Tibial nerve (tissue), 4 donors: ENCODE results near the gene THSD7B. TPM values are rescaled to one million over a fixed set of nuclear protein-coding genes. Genes with fewer than 3 reads are reported as not detected.

ENCODE experiments used
- DNase-seq, 2 donors: peaks; one replicate each; pipeline ENCODE4 v3.0.0-alpha.2; 2019; ENCODE audit warnings: low spot score in 2 of 2
- H3K27ac ChIP-seq, 4 donors: fragments of 200-600 bp; sonication (generic) in 3 of 4; one replicate each; pipeline ENCODE4 v1.5.1; 2017 to 2019; ENCODE audit warnings: mild to moderate bottlenecking in 1 of 4
- H3K27me3 ChIP-seq, 2 donors: fragments of 200-600 bp; sonication (generic) in 1 of 2; one replicate each; pipeline versions ENCODE4 v1.5.1 to v1.6.0; 2017 to 2019
- H3K36me3 ChIP-seq, 3 donors: fragments of 200-600 bp; sonication (generic); one replicate each; pipeline ENCODE4 v1.5.1; 2018 to 2019
- H3K4me1 ChIP-seq, 4 donors: fragments of 200-600 bp; sonication (generic) in 3 of 4; one replicate each; pipeline ENCODE4 v1.5.1; 2017 to 2019
- H3K4me3 ChIP-seq, 4 donors: fragments of 200-600 bp; sonication (generic) in 3 of 4; one replicate each; pipeline ENCODE4 v1.5.1; 2017 to 2019; ENCODE audit warnings: mild to moderate bottlenecking in 1 of 4, moderate library complexity in 1 of 4
- H3K9me3 ChIP-seq, 4 donors: fragments of 200-600 bp; sonication (generic) in 3 of 4; one replicate each; pipeline ENCODE4 v1.5.1; 2017 to 2019
- EP300 ChIP-seq, 2 donors: sonication (generic); formaldehyde crosslinking; IDR thresholded peaks; one replicate each; pipeline ENCODE4 v1.6.1; 2017; ENCODE audit warnings: antibody characterized with exemption in 2 of 2, mild to moderate bottlenecking in 1 of 2
- POLR2A ChIP-seq, 2 donors: fragments of 450-650 bp; IDR thresholded peaks; one replicate each; pipeline ENCODE4 v1.6.1; 2017; ENCODE audit warnings: antibody characterized with exemption in 2 of 2, mild to moderate bottlenecking in 2 of 2, moderate library complexity in 2 of 2
- WGBS, 2 donors: methylation state at CpG; one replicate each; pipeline ENCODE4 v1.1.5; 2018; 5-methylcytosine and 5-hydroxymethylcytosine counted together
- total RNA-seq, 4 donors: library from RNA; depleted of rRNA; stranded (reverse); fragments of >200 nt; gene quantifications; one replicate each; pipeline ENCODE4 v1.1.0, GENCODE V29; 2016
- TF ChIP-seq, protein P1 (sequence below), 5 experiments: fragments of 200-600 bp in 3 of 5; fragments of 450-650 bp in 2 of 5; sonication (generic) in 3 of 5; IDR thresholded peaks; one replicate each; pipeline ENCODE4 v1.5.1; 2016 to 2019; ENCODE audit warnings: antibody characterized with exemption in 5 of 5, mild to moderate bottlenecking in 3 of 5, moderate library complexity in 2 of 5

Gene THSD7B
- total RNA-seq, 4 donors from 2014 or later = 1.5 to 13.8 (median 6.7) TPM

DNA sequence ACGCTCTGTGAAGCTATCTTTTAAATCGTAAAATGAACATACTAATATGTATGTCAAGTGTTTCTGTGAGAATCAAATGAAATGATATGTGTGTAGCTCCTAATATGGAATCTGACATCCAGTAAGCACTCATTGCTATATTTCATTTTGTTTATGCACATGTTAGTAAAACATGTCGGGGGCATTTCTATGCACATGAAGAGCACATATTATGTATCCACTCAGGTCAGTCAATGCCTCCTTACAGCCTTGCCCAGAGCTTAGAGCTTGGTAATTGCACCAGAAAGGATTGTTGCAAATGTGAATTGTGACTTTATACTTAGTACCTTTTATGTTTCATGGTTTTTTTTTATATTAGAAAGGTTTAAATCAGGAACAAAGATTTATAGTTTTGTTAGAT, 735.3 kb downstream of the THSD7B start:
- Histone ChIP-seq H3K27me3 (no peaks in the 10 kb centered on the region), H3K4me3 (no peak overlapping the region), H3K9me3 (no peaks in the 10 kb centered on the region), H3K36me3 (no peaks in the 10 kb centered on the region), H3K27ac (no peak overlapping the region), H3K4me1 (no peaks in the 10 kb centered on the region)
- TF ChIP-seq, protein P1, sequence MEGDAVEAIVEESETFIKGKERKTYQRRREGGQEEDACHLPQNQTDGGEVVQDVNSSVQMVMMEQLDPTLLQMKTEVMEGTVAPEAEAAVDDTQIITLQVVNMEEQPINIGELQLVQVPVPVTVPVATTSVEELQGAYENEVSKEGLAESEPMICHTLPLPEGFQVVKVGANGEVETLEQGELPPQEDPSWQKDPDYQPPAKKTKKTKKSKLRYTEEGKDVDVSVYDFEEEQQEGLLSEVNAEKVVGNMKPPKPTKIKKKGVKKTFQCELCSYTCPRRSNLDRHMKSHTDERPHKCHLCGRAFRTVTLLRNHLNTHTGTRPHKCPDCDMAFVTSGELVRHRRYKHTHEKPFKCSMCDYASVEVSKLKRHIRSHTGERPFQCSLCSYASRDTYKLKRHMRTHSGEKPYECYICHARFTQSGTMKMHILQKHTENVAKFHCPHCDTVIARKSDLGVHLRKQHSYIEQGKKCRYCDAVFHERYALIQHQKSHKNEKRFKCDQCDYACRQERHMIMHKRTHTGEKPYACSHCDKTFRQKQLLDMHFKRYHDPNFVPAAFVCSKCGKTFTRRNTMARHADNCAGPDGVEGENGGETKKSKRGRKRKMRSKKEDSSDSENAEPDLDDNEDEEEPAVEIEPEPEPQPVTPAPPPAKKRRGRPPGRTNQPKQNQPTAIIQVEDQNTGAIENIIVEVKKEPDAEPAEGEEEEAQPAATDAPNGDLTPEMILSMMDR (IDR thresholded peaks at IDR 0.05) = no peak
- TF ChIP-seq EP300 (IDR thresholded peaks at IDR 0.05) = no peak
- no peak for TF ChIP-seq POLR2A (IDR thresholded peaks at IDR 0.05)
- DNase-seq = no peak
- 92 to 93% methylated on average over 3 of the region's 3 CpGs for WGBS, 2 donors

DNA sequence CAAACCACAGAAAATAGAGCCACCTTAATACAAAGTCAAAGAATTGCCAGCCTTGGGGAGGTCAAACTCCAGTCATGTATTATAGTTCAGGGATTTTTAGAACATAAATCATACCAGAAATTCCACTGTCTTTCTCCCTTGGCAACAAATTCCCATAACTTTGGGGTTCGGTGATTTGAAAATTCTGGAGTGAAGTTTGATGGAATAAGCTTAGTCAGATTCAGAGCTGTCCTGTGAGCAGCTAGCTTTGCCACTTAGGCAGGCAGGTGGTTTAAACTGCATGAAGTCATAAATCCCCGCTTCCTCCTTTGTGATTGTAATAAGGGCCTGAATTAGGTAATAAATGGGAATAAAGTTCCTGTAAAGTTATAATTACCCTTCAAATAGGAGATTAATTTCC, 741.9 kb downstream of the THSD7B start:
- 61 to 71% methylated on average over 2 of the region's 2 CpGs for WGBS, 2 donors
- TF ChIP-seq EP300 (IDR thresholded peaks at IDR 0.05) (no peak), POLR2A (IDR thresholded peaks at IDR 0.05) (no peak)
- TF ChIP-seq, protein P1 (IDR thresholded peaks at IDR 0.05) = no peak

DNA sequence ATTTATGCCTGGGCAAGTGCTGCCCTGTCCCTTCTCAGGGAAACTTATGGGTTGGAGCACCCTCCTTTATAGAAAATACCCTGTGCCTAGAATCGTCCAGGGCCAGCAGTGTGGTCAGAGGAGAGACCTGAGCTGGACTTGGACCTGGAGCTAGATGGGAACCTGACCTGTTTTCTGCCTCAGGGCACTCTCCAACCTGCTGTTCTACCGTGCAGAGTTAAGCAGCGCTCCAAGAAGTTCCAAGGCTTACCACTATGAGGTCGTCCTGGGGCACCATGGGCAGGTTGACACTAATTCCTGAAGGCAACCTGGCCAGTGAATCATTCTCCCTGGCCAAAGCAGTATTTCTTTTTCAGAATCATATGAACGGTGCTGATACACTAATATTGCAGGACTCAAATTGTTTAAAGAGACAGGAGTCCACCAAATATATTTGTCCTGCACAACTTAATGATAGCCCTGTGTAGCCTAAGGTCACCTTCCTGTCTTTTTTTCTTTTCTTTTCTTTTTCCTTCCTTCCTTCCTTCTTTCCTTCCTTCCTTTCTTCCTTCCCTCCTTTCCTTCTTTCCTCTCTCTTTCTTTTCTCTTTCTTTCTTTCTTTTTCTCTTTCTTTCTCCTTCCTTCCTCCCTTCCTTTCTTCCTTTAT, 743.5 kb downstream of the THSD7B start:
- no peaks in the 10 kb centered on the region for H3K9me3 ChIP-seq
- H3K4me1 ChIP-seq = peaks cover 0 to 5% (median 0%) of the 10 kb centered on the region in 4 donors
- H3K4me3 ChIP-seq = no peak overlapping the region
- WGBS, 2 donors = 44 to 77% methylated on average over 5 of the region's 5 CpGs
- DNase-seq = no peak
- H3K36me3 ChIP-seq = no peaks in the 10 kb centered on the region
- TF ChIP-seq POLR2A (IDR thresholded peaks at IDR 0.05) (no peak), EP300 (IDR thresholded peaks at IDR 0.05) (no peak)
- TF ChIP-seq, protein P1 (IDR thresholded peaks at IDR 0.05) = no peak
- no peak overlapping the region for H3K27ac ChIP-seq
- H3K27me3 ChIP-seq = no peaks in the 10 kb centered on the region

More for the DNA sequence above, 741.9 kb downstream of the THSD7B start:
- peaks cover 0 to 5% (median 0%) of the 10 kb centered on the region in 4 donors for H3K4me1 ChIP-seq
- H3K27me3 ChIP-seq = no peaks in the 10 kb centered on the region
- no peaks in the 10 kb centered on the region for H3K36me3 ChIP-seq
- no peak for DNase-seq
- H3K27ac ChIP-seq = no peak overlapping the region
- H3K4me3 ChIP-seq = no peak overlapping the region
- H3K9me3 ChIP-seq = no peaks in the 10 kb centered on the region

DNA sequence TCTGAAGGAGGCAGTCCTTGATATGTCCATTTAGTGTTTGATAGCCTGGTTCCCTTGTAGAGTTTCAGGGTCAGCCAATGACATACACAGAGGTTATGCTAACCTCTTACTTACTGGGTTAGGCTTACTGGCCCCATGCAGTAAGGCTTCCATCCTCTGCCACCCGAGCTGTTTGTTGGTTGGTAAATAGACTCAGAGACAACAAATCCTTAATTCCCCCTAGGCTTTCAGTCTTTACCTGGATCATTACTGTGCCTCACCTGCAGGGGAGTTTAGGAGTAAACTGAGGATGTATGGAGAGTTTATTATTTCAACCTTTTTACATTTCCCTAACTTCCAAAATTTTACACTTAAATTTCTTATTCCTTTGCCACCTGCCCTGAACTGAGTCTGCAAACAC, 746.2 kb downstream of the THSD7B start:
- no peak for DNase-seq
- H3K4me1 ChIP-seq = peaks cover 0 to 5% (median 0%) of the 10 kb centered on the region in 4 donors
- H3K27me3 ChIP-seq = no peaks in the 10 kb centered on the region
- H3K27ac ChIP-seq = no peak overlapping the region
- peaks cover 0 to 7% (median 0%) of the 10 kb centered on the region in 4 donors for H3K9me3 ChIP-seq
- 64 to 67% methylated on average over 1 of the region's 1 CpG for WGBS, 2 donors
- H3K4me3 ChIP-seq = no peak overlapping the region
- TF ChIP-seq, protein P1 (IDR thresholded peaks at IDR 0.05) = no peak
- TF ChIP-seq POLR2A (IDR thresholded peaks at IDR 0.05) (no peak), EP300 (IDR thresholded peaks at IDR 0.05) (no peak)
- H3K36me3 ChIP-seq = no peaks in the 10 kb centered on the region

DNA sequence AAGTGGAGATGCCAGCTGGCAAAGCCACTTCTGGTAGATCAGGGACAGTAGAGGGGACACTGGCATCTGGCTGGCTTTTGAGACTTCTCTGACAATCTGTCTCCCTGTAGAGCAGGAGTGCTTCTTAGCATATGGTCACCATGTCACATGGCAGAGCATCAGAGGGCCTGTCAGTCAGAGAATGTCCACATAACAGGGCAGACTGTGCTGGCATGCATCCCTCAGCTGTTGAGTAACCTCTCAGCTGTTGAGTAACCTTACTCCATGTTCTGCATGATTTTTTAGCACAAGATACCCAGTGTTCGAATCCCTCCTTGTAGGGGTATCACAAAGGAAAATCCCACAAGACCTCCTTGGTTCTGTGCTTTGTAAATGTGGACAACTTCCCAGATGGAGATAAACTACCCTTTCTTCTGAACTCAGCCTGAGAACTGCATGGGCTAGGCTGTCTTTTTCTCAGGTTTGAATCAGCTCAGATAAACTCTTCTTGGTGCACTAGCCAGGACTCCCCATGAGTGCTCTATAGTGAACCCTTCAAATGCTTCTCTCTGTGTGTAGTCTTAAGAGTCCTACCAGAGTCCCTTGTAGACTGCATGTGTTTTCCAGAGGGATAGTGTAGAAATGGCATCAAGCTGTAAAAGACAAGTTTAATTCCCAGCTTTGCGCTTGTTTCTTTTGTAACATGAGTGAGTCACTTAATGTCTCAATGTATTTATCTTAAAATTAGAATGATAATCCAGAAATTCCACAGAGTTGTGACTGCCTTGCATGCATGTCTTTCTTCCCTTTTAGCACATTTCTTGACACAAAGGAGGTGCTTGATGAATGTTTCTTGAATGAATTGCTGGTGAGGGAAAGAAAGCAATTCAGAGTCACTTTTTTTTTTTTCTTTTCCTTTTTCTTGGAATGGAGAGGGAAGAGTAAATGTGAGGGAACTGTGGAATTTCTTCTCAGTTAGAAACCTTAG, 756.6 kb downstream of the THSD7B start:
- no peaks in the 10 kb centered on the region for H3K9me3 ChIP-seq
- H3K27me3 ChIP-seq = no peaks in the 10 kb centered on the region
- H3K4me1 ChIP-seq = peaks cover 0 to 8% (median 0%) of the 10 kb centered on the region in 4 donors
- 82 to 87% methylated on average over 2 of the region's 2 CpGs for WGBS, 2 donors
- no peak overlapping the region for H3K4me3 ChIP-seq
- H3K36me3 ChIP-seq = no peaks in the 10 kb centered on the region
- no peak overlapping the region for H3K27ac ChIP-seq
- no peak for TF ChIP-seq EP300 (IDR thresholded peaks at IDR 0.05)
- no peak for TF ChIP-seq POLR2A (IDR thresholded peaks at IDR 0.05)
- TF ChIP-seq, protein P1 (IDR thresholded peaks at IDR 0.05) = no peak
- no peak for DNase-seq
